HCT116 (cell line): ENCODE measurements around the gene GMIP. TPM values are rescaled to one million over a fixed set of nuclear protein-coding genes. Genes with fewer than 3 reads are reported as not detected.

ENCODE experiments used
- ATAC-seq: fragments of 200-7000 bp; cut with Tn5 transposase; 2 replicates; pipeline ENCODE4 v1.9.1; 2020; ENCODE audit warnings: mild to moderate bottlenecking, moderate library complexity
- BruUV-seq: library from RNA; stranded (reverse); fragments of 400-500 nt; replicated peaks from 2 replicates; lab custom pipeline; 2021; lab: Mats Ljungman, UMichigan
- CTCF ChIA-PET: fragments of 300-600 bp; sonication (Branson Sonifier 250); formaldehyde crosslinking; loops from one replicate; lab custom pipeline; 2021; ENCODE audit warnings: antibody characterized with exemption; lab: Charles Lee
- POLR2A ChIA-PET: fragments of 300-600, 350-600 bp; sonication (Branson Sonifier 250); formaldehyde crosslinking; loops from one replicate; lab custom pipeline; 2021; ENCODE audit warnings: antibody characterized with exemption; lab: Charles Lee
- RAD21 ChIA-PET, 2 experiments: fragments of 300-600 bp; sonication (Branson Sonifier 250); formaldehyde crosslinking; loops; one replicate each; lab custom pipeline; 2023; ENCODE audit warnings: low total read pairs in 2 of 2; ENCODE audit not compliant: uncharacterized antibody in 2 of 2, unreplicated experiment in 2 of 2, low non-redundant PET in 1 of 2; lab: Charles Lee
- DNase-seq: peaks from one replicate; pipeline ENCODE4 v3.0.0-alpha.2; 2010; ENCODE audit warnings: low read depth, low spot score
- H2AFZ ChIP-seq: fragments of 200-600 bp; shearing (Covaris generic), sonication (generic); 2 replicates; pipeline ENCODE4 v1.6.1; 2017; ENCODE audit warnings: low read depth, mixed run types, mixed read lengths, antibody characterized with exemption, low read length; ENCODE audit not compliant: poor library complexity, severe bottlenecking
- H3K27ac ChIP-seq: 2 replicates; pipeline ENCODE4 v1.5.1; 2012; ENCODE audit warnings: low read depth, low read length
- H3K27me3 ChIP-seq: fragments of 200-600 bp; sonication (generic); 2 replicates; pipeline ENCODE4 v1.6.1; 2016; ENCODE audit warnings: mixed run types, low read length, mixed read lengths; ENCODE audit not compliant: insufficient read depth
- H3K36me3 ChIP-seq, 2 experiments: fragments of 200-500 bp in 1 of 2; fragments of 200-600 bp in 1 of 2; sonication (Bioruptor generic) in 1 of 2; sonication (generic) in 1 of 2; 2 replicates each; pipeline versions ENCODE4 v1.5.1 to v1.6.1; 2014 to 2016; ENCODE audit warnings: low read length in 2 of 2, inconsistent platforms in 1 of 2, mixed read lengths in 1 of 2, mixed run types in 1 of 2; ENCODE audit not compliant: insufficient read depth in 2 of 2, control insufficient read depth in 1 of 2
- H3K4me1 ChIP-seq, 2 experiments: fragments of 200-600 bp in 1 of 2; sonication (generic) in 1 of 2; 2 replicates each; pipeline versions ENCODE4 v1.5.1 to v1.6.1; 2012 to 2017; ENCODE audit warnings: low read length in 2 of 2, inconsistent platforms in 1 of 2, mild to moderate bottlenecking in 1 of 2, mixed read lengths in 1 of 2, mixed run types in 1 of 2, moderate library complexity in 1 of 2; ENCODE audit not compliant: insufficient read depth in 2 of 2, control insufficient read depth in 1 of 2
- H3K4me2 ChIP-seq: fragments of 200-600 bp; sonication (generic); 2 replicates; pipeline ENCODE4 v1.6.1; 2017; ENCODE audit warnings: mixed run types, low read length, mixed read lengths
- H3K4me3 ChIP-seq, 2 experiments: fragments of 200-600 bp in 1 of 2; sonication (generic) in 1 of 2; replicated peaks in 1 of 2; 2 replicates each; pipeline ENCODE4 v1.5.1; 2011 to 2016; ENCODE audit warnings: low read length in 2 of 2, control low read depth in 1 of 2, low read depth in 1 of 2, mild to moderate bottlenecking in 1 of 2, mixed read lengths in 1 of 2, mixed run types in 1 of 2
- H3K79me2 ChIP-seq: fragments of 200-600 bp; sonication (generic); 2 replicates; pipeline ENCODE4 v1.6.1; 2017; ENCODE audit warnings: mild to moderate bottlenecking, mixed run types, low read length, moderate library complexity, mixed read lengths; ENCODE audit not compliant: insufficient read depth
- H3K9ac ChIP-seq: fragments of 200-600 bp; sonication (generic); 2 replicates; pipeline ENCODE4 v1.6.1; 2016; ENCODE audit warnings: low read length, mixed read lengths
- H3K9me2 ChIP-seq: fragments of 200-600 bp; sonication (generic), shearing (Covaris generic); 2 replicates; pipeline ENCODE4 v1.6.1; 2017; ENCODE audit warnings: mixed run types, mild to moderate bottlenecking, moderate library complexity; ENCODE audit not compliant: insufficient read depth
- H3K9me3 ChIP-seq, 2 experiments: fragments of 200-500 bp in 1 of 2; fragments of 200-600 bp in 1 of 2; sonication (Bioruptor generic) in 1 of 2; sonication (generic) in 1 of 2; 2 replicates each; pipeline ENCODE4 v1.6.1; 2014 to 2017; ENCODE audit warnings: low read length in 2 of 2, mixed read lengths in 2 of 2, inconsistent platforms in 1 of 2, low read depth in 1 of 2, mild to moderate bottlenecking in 1 of 2, mixed run types in 1 of 2, moderate library complexity in 1 of 2; ENCODE audit not compliant: control insufficient read depth in 1 of 2, insufficient read depth in 1 of 2
- H4K20me1 ChIP-seq: fragments of 200-600 bp; sonication (generic), shearing (Covaris generic); 2 replicates; pipeline ENCODE4 v1.6.1; 2017; ENCODE audit warnings: mixed run types, mild to moderate bottlenecking, moderate library complexity; ENCODE audit not compliant: insufficient read depth
- EZH2 ChIP-seq: fragments of 200-600 bp; sonication (generic); IDR thresholded peaks from 2 replicates; pipeline ENCODE4 v1.6.1; 2017; ENCODE audit warnings: antibody characterized with exemption, mixed run types
- EZH2phosphoT487 ChIP-seq: fragments of 200-600 bp; IDR thresholded peaks from 2 replicates; pipeline ENCODE4 v1.6.1; 2018; ENCODE audit warnings: antibody characterized with exemption, borderline replicate concordance
- POLR2A ChIP-seq: IDR thresholded peaks from 2 replicates; pipeline ENCODE4 v1.7.0; 2011; ENCODE audit warnings: borderline replicate concordance; ENCODE audit not compliant: insufficient read depth, insufficient read length; ENCODE audit errors: extremely low read depth
- RAD21 ChIP-seq: IDR thresholded peaks from 2 replicates; pipeline ENCODE4 v1.6.1; 2012; ENCODE audit warnings: low read depth, mild to moderate bottlenecking
- REST ChIP-seq: IDR thresholded peaks from 2 replicates; pipeline ENCODE4 v1.6.1; 2012; ENCODE audit warnings: low read depth
- SIN3A ChIP-seq: IDR thresholded peaks from 2 replicates; pipeline ENCODE4 v1.6.1; 2012; ENCODE audit warnings: low read depth
- TCF7L2 ChIP-seq: IDR thresholded peaks from 2 replicates; pipeline ENCODE4 v1.7.0; 2011; ENCODE audit warnings: borderline replicate concordance, inconsistent platforms; ENCODE audit not compliant: insufficient read depth, insufficient read length; ENCODE audit errors: extremely low read depth
- YY1 ChIP-seq: IDR thresholded peaks from 2 replicates; pipeline ENCODE4 v1.6.1; 2011; ENCODE audit warnings: low read length, low read depth, moderate library complexity, mild to moderate bottlenecking; ENCODE audit not compliant: insufficient replicate concordance; ENCODE audit errors: extremely low read depth
- ZBTB33 ChIP-seq: IDR thresholded peaks from 2 replicates; pipeline ENCODE4 v1.6.1; 2011; ENCODE audit warnings: mild to moderate bottlenecking, low read length, moderate library complexity; ENCODE audit not compliant: insufficient replicate concordance; ENCODE audit errors: extremely low read depth
- ZFX ChIP-seq: fragments of 450-650 bp; IDR thresholded peaks from 2 replicates; pipeline ENCODE4 v1.6.1; 2017
- intact Hi-C: fragments of 100-400 bp; cut with micrococcal nuclease; formaldehyde crosslinking; loops from 2 replicates; pipeline ENCODE4 v1.10.0; 2022
- total RNA-seq: library from RNA; stranded (reverse); gene quantifications from one replicate; pipeline ENCODE4 v1.2.1, GENCODE V29; 2021; ENCODE audit not compliant: unreplicated experiment
- TF ChIP-seq, protein P1 (sequence below): IDR thresholded peaks from 2 replicates; pipeline ENCODE4 v1.6.1; 2012

Gene GMIP
- total RNA-seq, 1 experiment from 2014 or later = 16.3 TPM

GRCh38 chr19:19595171-19595701 lies 48.2 kb downstream of the GMIP start:
- ATAC-seq (no peak), DNase-seq (no peak)
- no peak overlapping the region for H3K4me3 ChIP-seq
- no peaks in the 10 kb centered on the region for H3K27me3 ChIP-seq
- no peak overlapping the region for H3K9ac ChIP-seq
- H4K20me1 ChIP-seq = no peaks in the 10 kb centered on the region
- intact Hi-C loops = no loop called here
- POLR2A ChIA-PET = no interaction called here
- H3K79me2 ChIP-seq = no peaks in the 10 kb centered on the region
- H3K4me1 ChIP-seq = peaks cover 9 to 16% of the 10 kb centered on the region in 2 experiments
- RAD21 ChIA-PET = no interaction called here
- no peaks in the 10 kb centered on the region for H3K9me2 ChIP-seq
- H2AFZ ChIP-seq = no peak overlapping the region
- BruUV-seq = no TSS peak
- TF ChIP-seq RAD21 = no peak
- no peak for TF ChIP-seq EZH2phosphoT487
- no peak for TF ChIP-seq YY1
- TF ChIP-seq, protein P1, sequence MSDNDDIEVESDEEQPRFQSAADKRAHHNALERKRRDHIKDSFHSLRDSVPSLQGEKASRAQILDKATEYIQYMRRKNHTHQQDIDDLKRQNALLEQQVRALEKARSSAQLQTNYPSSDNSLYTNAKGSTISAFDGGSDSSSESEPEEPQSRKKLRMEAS = no peak
- H3K36me3 ChIP-seq = peaks cover 0 to 10% of the 10 kb centered on the region in 2 experiments; a peak in 1 of 4 replicates
- CTCF ChIA-PET = no interaction called here
- H3K4me2 ChIP-seq = no peak overlapping the region
- no peaks in the 10 kb centered on the region for H3K9me3 ChIP-seq
- no peak overlapping the region for H3K27ac ChIP-seq

GRCh38 chr19:19594381-19594780 lies 49.1 kb downstream of the GMIP start:
- BruUV-seq = no TSS peak
- Histone ChIP-seq H3K4me2 (no peak overlapping the region), H3K4me3 (no peak overlapping the region), H4K20me1 (no peaks in the 10 kb centered on the region), H2AFZ (no peak overlapping the region), H3K9ac (no peak overlapping the region), H3K36me3 (peaks cover 0 to 10% of the 10 kb centered on the region in 2 experiments; a peak in 1 of 4 replicates), H3K79me2 (no peaks in the 10 kb centered on the region), H3K9me3 (no peaks in the 10 kb centered on the region), H3K27ac (no peak overlapping the region), H3K9me2 (no peaks in the 10 kb centered on the region), H3K27me3 (no peaks in the 10 kb centered on the region), H3K4me1 (peaks cover 9 to 16% of the 10 kb centered on the region in 2 experiments)
- ChIA-PET POLR2A (no interaction called here), CTCF (no interaction called here), RAD21 (no interaction called here)
- ATAC-seq = no peak
- TF ChIP-seq EZH2phosphoT487 (no peak), SIN3A (no peak), ZBTB33 (no peak), REST (no peak), ZFX (no peak), YY1 (no peak), TCF7L2 (no peak), EZH2 (no peak), POLR2A (no peak)
- no peak for DNase-seq
- intact Hi-C loops = no loop called here
